ENCODE results near the gene GRIA4. TPM values are rescaled to one million over a fixed set of nuclear protein-coding genes. Genes with fewer than 3 reads are reported as not detected.

The GRIA4 gene
- polyA plus RNA-seq, 1 of the 3 experiments (the other 2 are of a cell fraction) = 0.02 TPM

GRCh38 chr11:105884436-105884835, 274.6 kb downstream of the GRIA4 start:
- H3K9me3 ChIP-seq = no peaks in the 10 kb centered on the region
- CTCF ChIA-PET = interaction anchor here (1.1 to 1.2 kb wide), 2 partner anchors 21 to 23 kb away, joined by 3 read pairs; no protein-coding TSS in a partner anchor
- H3K79me2 ChIP-seq (ENCODE audit: insufficient read depth) = no peaks in the 10 kb centered on the region
- DNase-seq = no peak
- H4K20me1 ChIP-seq (ENCODE audit: insufficient read depth) = no peaks in the 10 kb centered on the region
- 31% methylated on average over 3 of the region's 3 CpGs for WGBS (ENCODE audit: low lambda C conversion rate)
- no peaks in the 10 kb centered on the region for H3F3A ChIP-seq (replicated peaks; ENCODE audit: insufficient read depth)
- no peak overlapping the region for H3K27ac ChIP-seq (ENCODE audit: low read depth in 2 of 2, low read length in 1 of 2)
- POLR2A ChIA-PET = no interaction called here
- no peaks in the 10 kb centered on the region for H3K4me1 ChIP-seq (ENCODE audit: control insufficient read depth in 1 of 2, insufficient read depth in 2 of 2, low read depth in 1 of 2, low read length in 1 of 2)
- H3K4me2 ChIP-seq = no peak overlapping the region
- H3K9me2 ChIP-seq = no peaks in the 10 kb centered on the region
- no peaks in the 10 kb centered on the region for H3K36me3 ChIP-seq (replicated peaks in 1 of 2; ENCODE audit: control insufficient read depth in 1 of 2, insufficient read depth in 2 of 2, low read length in 1 of 2)
- H2AFZ ChIP-seq (ENCODE audit: low read depth) = no peak overlapping the region
- TF ChIP-seq CTCF (IDR thresholded peaks at IDR 0.05) (no peak), EZH2phosphoT487 (IDR thresholded peaks at IDR 0.05; ENCODE audit: borderline replicate concordance, low read depth) (no peak), YY1 (IDR thresholded peaks at IDR 0.05; ENCODE audit: low read depth) (no peak)
- no peak overlapping the region for H3K4me3 ChIP-seq (ENCODE audit: low read depth in 2 of 2, low read length in 1 of 2)
- H3K27me3 ChIP-seq (ENCODE audit: insufficient read depth) = no peaks in the 10 kb centered on the region
- no peak overlapping the region for H3K9ac ChIP-seq

GRCh38 chr11:105891685-105892084, 281.8 kb downstream of the GRIA4 start:
- Histone ChIP-seq H2AFZ (ENCODE audit: low read depth) (no peak overlapping the region), H3F3A (replicated peaks; ENCODE audit: insufficient read depth) (no peaks in the 10 kb centered on the region), H3K4me2 (no peak overlapping the region), H3K27me3 (ENCODE audit: insufficient read depth) (no peaks in the 10 kb centered on the region), H3K9me2 (no peaks in the 10 kb centered on the region), H3K9me3 (no peaks in the 10 kb centered on the region), H3K9ac (no peak overlapping the region), H3K79me2 (ENCODE audit: insufficient read depth) (no peaks in the 10 kb centered on the region), H3K4me3 (ENCODE audit: low read depth in 2 of 2, low read length in 1 of 2) (no peak overlapping the region), H4K20me1 (ENCODE audit: insufficient read depth) (no peaks in the 10 kb centered on the region), H3K27ac (ENCODE audit: low read depth in 2 of 2, low read length in 1 of 2) (no peak overlapping the region), H3K4me1 (ENCODE audit: control insufficient read depth in 1 of 2, insufficient read depth in 2 of 2, low read depth in 1 of 2, low read length in 1 of 2) (no peaks in the 10 kb centered on the region), H3K36me3 (replicated peaks in 1 of 2; ENCODE audit: control insufficient read depth in 1 of 2, insufficient read depth in 2 of 2, low read length in 1 of 2) (no peaks in the 10 kb centered on the region)
- ChIA-PET POLR2A (no interaction called here), CTCF (no interaction called here)
- DNase-seq = no peak
- no peak for TF ChIP-seq FOSL2 (IDR thresholded peaks at IDR 0.05; ENCODE audit: borderline replicate concordance, low read depth)
- no peak for TF ChIP-seq REST (IDR thresholded peaks at IDR 0.05; ENCODE audit: low read depth, low read length)
- TF ChIP-seq TAF1 (IDR thresholded peaks at IDR 0.05; ENCODE audit: borderline replicate concordance, low read depth, low read length) = no peak
- TF ChIP-seq NFIC (IDR thresholded peaks at IDR 0.05; ENCODE audit: borderline replicate concordance) = no peak
- no peak for TF ChIP-seq GATA2 (CRISPR knock-in tag; IDR thresholded peaks at IDR 0.05)
- no peak for TF ChIP-seq MEF2A (IDR thresholded peaks at IDR 0.05; ENCODE audit: borderline replicate concordance, low read depth)
- TF ChIP-seq TEAD4 (IDR thresholded peaks at IDR 0.05; ENCODE audit: borderline replicate concordance, insufficient read depth) = no peak
- TF ChIP-seq USF2 (IDR thresholded peaks at IDR 0.05; ENCODE audit: borderline replicate concordance, low read depth, low read length) = no peak
- whole genome bisulfite sequencing (ENCODE audit: low lambda C conversion rate) = 46% methylated on average over 2 of the region's 2 CpGs

Data from SK-N-SH (cell line).